Hepatocyte (in vitro differentiated cells): ENCODE measurements around the gene BRIP1.

Source experiments
- EZH2 ChIP-seq: fragments of 200-600 bp; sonication (generic); IDR thresholded peaks from 2 replicates; pipeline ENCODE4 v1.6.1; 2016; ENCODE audit warnings: antibody characterized with exemption, mild to moderate bottlenecking, borderline replicate concordance
- EZH2phosphoT487 ChIP-seq: fragments of 200-600 bp; sonication (generic); IDR thresholded peaks from one replicate; pipeline ENCODE4 v1.6.1; 2018; ENCODE audit warnings: antibody characterized with exemption, mild to moderate bottlenecking, low read depth, moderate library complexity; ENCODE audit not compliant: unreplicated experiment, severe bottlenecking
- TF ChIP-seq, protein P1 (sequence below): fragments of 200-600 bp; sonication (generic); IDR thresholded peaks from 2 replicates; pipeline ENCODE4 v1.5.1; 2016; ENCODE audit warnings: antibody characterized with exemption, mild to moderate bottlenecking; ENCODE audit not compliant: poor library complexity

GRCh38 chr17:61867033-61867432, 3.7 kb upstream of the BRIP1 start:
- TF ChIP-seq EZH2phosphoT487: no peak
- TF ChIP-seq, protein P1, sequence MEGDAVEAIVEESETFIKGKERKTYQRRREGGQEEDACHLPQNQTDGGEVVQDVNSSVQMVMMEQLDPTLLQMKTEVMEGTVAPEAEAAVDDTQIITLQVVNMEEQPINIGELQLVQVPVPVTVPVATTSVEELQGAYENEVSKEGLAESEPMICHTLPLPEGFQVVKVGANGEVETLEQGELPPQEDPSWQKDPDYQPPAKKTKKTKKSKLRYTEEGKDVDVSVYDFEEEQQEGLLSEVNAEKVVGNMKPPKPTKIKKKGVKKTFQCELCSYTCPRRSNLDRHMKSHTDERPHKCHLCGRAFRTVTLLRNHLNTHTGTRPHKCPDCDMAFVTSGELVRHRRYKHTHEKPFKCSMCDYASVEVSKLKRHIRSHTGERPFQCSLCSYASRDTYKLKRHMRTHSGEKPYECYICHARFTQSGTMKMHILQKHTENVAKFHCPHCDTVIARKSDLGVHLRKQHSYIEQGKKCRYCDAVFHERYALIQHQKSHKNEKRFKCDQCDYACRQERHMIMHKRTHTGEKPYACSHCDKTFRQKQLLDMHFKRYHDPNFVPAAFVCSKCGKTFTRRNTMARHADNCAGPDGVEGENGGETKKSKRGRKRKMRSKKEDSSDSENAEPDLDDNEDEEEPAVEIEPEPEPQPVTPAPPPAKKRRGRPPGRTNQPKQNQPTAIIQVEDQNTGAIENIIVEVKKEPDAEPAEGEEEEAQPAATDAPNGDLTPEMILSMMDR: no peak
- no peak for TF ChIP-seq EZH2
